ENCODE measurements around the gene MRTFA. TPM values are rescaled to one million over a fixed set of nuclear protein-coding genes. Genes with fewer than 3 reads are reported as not detected.

The MRTFA gene
- total and polyA plus RNA-seq, 2 of the 13 experiments (the other 11 are each of a cell fraction or from before 2014, with no cell fraction given) = 2.4 to 8.2 TPM

- TF ChIP-seq ZNF546 (CRISPR knock-in tag; conservative IDR thresholded peaks at IDR 0.05) = no peak
- no peak for TF ChIP-seq DBP (CRISPR knock-in tag; IDR thresholded peaks at IDR 0.05; ENCODE audit: not compliant biosample characterization)
- no peak for TF ChIP-seq SAFB2 (CRISPR knock-in tag; IDR thresholded peaks at IDR 0.05; ENCODE audit: borderline replicate concordance, low read depth)
- no peak for TF ChIP-seq GLMP (CRISPR knock-in tag; IDR thresholded peaks at IDR 0.05; ENCODE audit: borderline replicate concordance)
- no peak for TF ChIP-seq ZNF879 (CRISPR knock-in tag; IDR thresholded peaks at IDR 0.05)
- TF ChIP-seq CEBPZ (IDR thresholded peaks at IDR 0.05; ENCODE audit: low read length) = no peak
- no peak for TF ChIP-seq BRCA1 (CRISPR knock-in tag; IDR thresholded peaks at IDR 0.05)
- no peak for TF ChIP-seq SMAD9 (CRISPR knock-in tag; IDR thresholded peaks at IDR 0.05)
- no peak for TF ChIP-seq PTBP1 (IDR thresholded peaks at IDR 0.05; ENCODE audit: low read depth, low read length, poor library complexity, severe bottlenecking)
- DNase-seq (ENCODE audit: low spot score) = no peak
- no peak for FAIRE-seq
- H3K27me3 ChIP-seq (ENCODE audit: control insufficient read depth in 1 of 2, insufficient read depth in 2 of 2, low read length in 2 of 2) = no peaks in the 10 kb centered on the region
- H3K79me2 ChIP-seq (ENCODE audit: insufficient read depth, low read length) = no peaks in the 10 kb centered on the region
- no peak overlapping the region for H3K27ac ChIP-seq (ENCODE audit: extremely low read length, insufficient read depth, low read length)
- H3K4me2 ChIP-seq (ENCODE audit: low read depth, low read length) = no peak overlapping the region
- POLR2A ChIA-PET = no interaction called here
- no peak overlapping the region for H3K9ac ChIP-seq (ENCODE audit: insufficient read depth, low read depth, low read length)
- in situ Hi-C loops (cut with HindIII; ENCODE audit: extremely low pct_ligation_motif_present, low pct_unique_long_range_greater_than_20kb) (no loop called here), intact Hi-C loops (cut with micrococcal nuclease; ENCODE audit: unreplicated experiment) (loop anchor here (5.0 kb wide), 1 partner anchor 560 kb away; no protein-coding TSS in a partner anchor)
- CTCF ChIA-PET (ENCODE audit: low intra/inter-chr PET ratio, low total read pairs) = no interaction called here
- H4K20me1 ChIP-seq (ENCODE audit: insufficient read depth, low read length) = no peaks in the 10 kb centered on the region
- 100% methylated on average over 1 of the region's 1 CpG for WGBS (ENCODE audit: low lambda C conversion rate)
- H3K9me3 ChIP-seq (ENCODE audit: low read length) = no peaks in the 10 kb centered on the region
- ATAC-seq = no peak
- 0 out of 5 replicates have a peak, but pooled peaks cover 0 to 2% of the 10 kb centered on the region in 2 experiments for H3K36me3 ChIP-seq (replicated peaks in 1 of 2; ENCODE audit: control insufficient read depth in 1 of 2, insufficient read depth in 2 of 2, low read length in 2 of 2)
- BruUV-seq (replicated peaks) = no TSS peak
- H3K4me3 ChIP-seq (replicated peaks in 1 of 3; ENCODE audit: insufficient read depth in 1 of 3, low read depth in 2 of 3, low read length in 3 of 3) = no peak overlapping the region
- H3K4me1 ChIP-seq (ENCODE audit: insufficient read depth, low read length) = no peaks in the 10 kb centered on the region; the same call in 1 of the 2 replicates
- H2AFZ ChIP-seq (ENCODE audit: low read length) = no peak overlapping the region
Observed at GRCh38 chr22:40466976-40467375, 169.5 kb downstream of the MRTFA start.

Measured in HepG2 (cell line).